Kidney epithelial cell (primary cell): ENCODE measurements around the gene TBC1D22A. TPM values are rescaled to one million over a fixed set of nuclear protein-coding genes. Genes with fewer than 3 reads are reported as not detected.
A peak's percentile ranks its signal among the peaks of the same experiment; 100 is the strongest.
"Not testable (repeated sequence)": the region's sequence is repeated elsewhere in the genome, so short reads cannot be mapped to it uniquely, and the experiment has no call there.

ENCODE experiments used
- DNase-seq: peaks from one replicate; pipeline ENCODE4 v3.0.0-alpha.2; 2010; ENCODE audit warnings: low read depth
- H3K27me3 ChIP-seq: 2 replicates; pipeline ENCODE4 v1.6.0; 2011; ENCODE audit warnings: low read length; ENCODE audit not compliant: control insufficient read depth, insufficient read depth
- H3K36me3 ChIP-seq: 2 replicates; pipeline ENCODE4 v1.5.1; 2011; ENCODE audit warnings: low read length; ENCODE audit not compliant: control insufficient read depth, insufficient read depth
- H3K4me3 ChIP-seq: 2 replicates; pipeline ENCODE4 v1.5.1; 2011; ENCODE audit warnings: low read depth, mild to moderate bottlenecking, control low read depth, low read length
- CTCF ChIP-seq: IDR thresholded peaks from 2 replicates; pipeline ENCODE4 v1.5.1; 2011; ENCODE audit warnings: mild to moderate bottlenecking, moderate library complexity, low read length, control low read depth, inconsistent platforms; ENCODE audit not compliant: insufficient read depth, poor library complexity, severe bottlenecking
- total RNA-seq: library from RNA; depleted of rRNA; stranded (reverse); fragments of >200 nt; gene quantifications from 2 replicates; pipeline ENCODE4 v1.2.3, GENCODE V29; 2015

TBC1D22A gene
- total RNA-seq, 1 donor from 2014 or later, result 25.7 TPM

DNA sequence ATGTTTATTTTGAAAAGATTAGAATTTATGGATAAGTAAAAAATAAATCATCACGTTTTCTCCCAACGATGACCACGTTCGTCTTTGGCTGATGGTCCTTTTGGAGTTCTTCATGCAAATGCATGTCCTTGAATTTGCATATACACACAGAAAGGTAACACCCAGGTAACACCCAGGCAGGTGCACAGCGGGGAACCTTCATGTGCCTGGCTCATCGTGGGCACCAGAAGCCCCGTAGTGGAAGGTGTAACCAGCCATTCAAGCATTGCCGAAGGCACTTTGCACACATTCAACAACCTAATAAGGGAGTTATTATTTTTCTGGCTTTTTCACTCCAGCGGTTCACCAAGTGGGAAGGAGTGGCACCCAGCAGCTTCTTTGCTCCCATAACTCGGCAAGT, 404.6 kb downstream of the TBC1D22A start:
- no peak for TF ChIP-seq CTCF
- H3K27me3 ChIP-seq, result no peaks in the 10 kb centered on the region

GRCh38 chr22:47167921-47168320, 405.5 kb downstream of the TBC1D22A start:
- not testable (repeated sequence) for H3K4me3 ChIP-seq, H3K27me3 ChIP-seq, H3K36me3 ChIP-seq, DNase-seq

More for the DNA sequence above, 404.6 kb downstream of the TBC1D22A start:
- Histone ChIP-seq H3K36me3 (no peaks in the 10 kb centered on the region), H3K4me3 (no peak overlapping the region)
- DNase-seq, result no peak

- DNase-seq, result no peak
- no peak for TF ChIP-seq CTCF
- no peaks in the 10 kb centered on the region for H3K27me3 ChIP-seq
Measured at GRCh38 chr22:47168441-47168840, 406.0 kb downstream of the TBC1D22A start.

GRCh38 chr22:47168900-47169800, 406.7 kb downstream of the TBC1D22A start:
- TF ChIP-seq CTCF, result peak; percentile 23
- DNase-seq, result no peak
- Histone ChIP-seq H3K4me3 (no peak overlapping the region), H3K36me3 (no peaks in the 10 kb centered on the region), H3K27me3 (no peaks in the 10 kb centered on the region)

More at GRCh38 chr22:47168441-47168840, 406.0 kb downstream of the TBC1D22A start:
- Histone ChIP-seq H3K4me3 (no peak overlapping the region), H3K36me3 (no peaks in the 10 kb centered on the region)

GRCh38 chr22:47169801-47170140, 407.3 kb downstream of the TBC1D22A start:
- no peaks in the 10 kb centered on the region for H3K27me3 ChIP-seq
- no peaks in the 10 kb centered on the region for H3K36me3 ChIP-seq
- TF ChIP-seq CTCF, result no peak
- no peak for DNase-seq
- no peak overlapping the region for H3K4me3 ChIP-seq

GRCh38 chr22:47170511-47171440, 408.3 kb downstream of the TBC1D22A start:
- DNase-seq, H3K4me3 ChIP-seq, H3K36me3 ChIP-seq, H3K27me3 ChIP-seq: not testable (repeated sequence)
